ENCODE measurements around the gene DUSP19. TPM values are rescaled to one million over a fixed set of nuclear protein-coding genes. Genes with fewer than 3 reads are reported as not detected.
A peak's percentile ranks its signal among the peaks of the same experiment; 100 is the strongest.

Gene DUSP19
- total RNA-seq, 1 experiment from 2014 or later: 2.9 TPM

- Histone ChIP-seq H2AFZ (ENCODE audit: low read depth, low read length, poor library complexity, severe bottlenecking) (peak within 1 kb of the TSS; percentile 72), H3K9ac (ENCODE audit: low read length) (peak within 1 kb of the TSS; percentile 72), H3K79me2 (ENCODE audit: insufficient read depth, low read length) (peaks cover 52% of the 10 kb centered on the region), H3K36me3 (ENCODE audit: control insufficient read depth in 1 of 2, insufficient read depth in 2 of 2, low read length in 2 of 2) (no peaks in the 10 kb centered on the region; a peak in 1 of 4 replicates), H3K4me3 (replicated peaks in 1 of 2; ENCODE audit: low read depth in 1 of 2, low read length in 2 of 2) (peak within 1 kb of the TSS; percentile 66 to 76), H3K27ac (ENCODE audit: low read depth, low read length) (peak within 1 kb of the TSS; percentile 96), H3K9me2 (ENCODE audit: insufficient read depth) (no peaks in the 10 kb centered on the region), H3K9me3 (ENCODE audit: control insufficient read depth in 1 of 2, insufficient read depth in 1 of 2, low read depth in 1 of 2, low read length in 2 of 2) (no peaks in the 10 kb centered on the region), H3K27me3 (ENCODE audit: insufficient read depth, low read length) (no peaks in the 10 kb centered on the region), H4K20me1 (ENCODE audit: insufficient read depth) (no peaks in the 10 kb centered on the region; the same call in 1 of the 2 replicates), H3K4me2 (ENCODE audit: low read length) (peak within 1 kb of the TSS; percentile 77), H3K4me1 (ENCODE audit: control insufficient read depth in 1 of 2, insufficient read depth in 2 of 2, low read length in 2 of 2) (peaks cover 7 to 19% of the 10 kb centered on the region in 2 experiments; a peak in 3 of 4 replicates)
- ChIA-PET RAD21 (ENCODE audit: low non-redundant PET in 1 of 2, low total read pairs in 2 of 2, uncharacterized antibody in 2 of 2, unreplicated experiment in 2 of 2) (interaction anchor here in 1 of 2 experiments (0.6 kb wide), 1 partner anchor 115 kb away, joined by 3 read pairs; no protein-coding TSS in a partner anchor), CTCF (no interaction called here), POLR2A (interaction anchor here (0.7 kb wide), 1 partner anchor 12 kb away, joined by 3 read pairs; no protein-coding TSS in a partner anchor)
- ATAC-seq (peak; percentile 87), DNase-seq (ENCODE audit: low read depth, low spot score) (peak; percentile 88)
- BruUV-seq (replicated peaks): TSS peak; percentile 68
- intact Hi-C loops (cut with micrococcal nuclease): loop anchor here (5.0 kb wide), 1 partner anchor 87 kb away; the partner anchor contains the start of gene NCKAP1
- TF ChIP-seq SIN3A (IDR thresholded peaks at IDR 0.05; ENCODE audit: low read depth): peak; percentile 94
- TF ChIP-seq ELF1 (IDR thresholded peaks at IDR 0.05; ENCODE audit: borderline replicate concordance, low read depth): peak; percentile 56
- TF ChIP-seq CEBPB (IDR thresholded peaks at IDR 0.05; ENCODE audit: low read depth): peak; percentile 98
- TF ChIP-seq ZBTB33 (IDR thresholded peaks at IDR 0.05; ENCODE audit: extremely low read depth, insufficient replicate concordance, low read length): peak; percentile 42
- peak; percentile 49 for TF ChIP-seq TCF7L2 (IDR thresholded peaks at IDR 0.05; ENCODE audit: borderline replicate concordance, extremely low read depth, insufficient read depth, insufficient read length)
- no peak for TF ChIP-seq FOSL1 (IDR thresholded peaks at IDR 0.05; ENCODE audit: low read depth)
- peak; percentile 59 for TF ChIP-seq POLR2A (IDR thresholded peaks at IDR 0.05; ENCODE audit: borderline replicate concordance, extremely low read depth, insufficient read depth, insufficient read length)
- no peak for TF ChIP-seq EZH2 (IDR thresholded peaks at IDR 0.05)
- no peak for TF ChIP-seq EZH2phosphoT487 (IDR thresholded peaks at IDR 0.05; ENCODE audit: borderline replicate concordance)
- peak; percentile 50 for TF ChIP-seq SP1 (IDR thresholded peaks at IDR 0.05; ENCODE audit: low read depth)
- no peak for TF ChIP-seq ATF3 (IDR thresholded peaks at IDR 0.05)
- peak; percentile 82 for TF ChIP-seq MAX (IDR thresholded peaks at IDR 0.05)
- TF ChIP-seq ZFX (IDR thresholded peaks at IDR 0.05): peak; percentile 47; the same call in 1 of the 2 replicates
- no peak for TF ChIP-seq RAD21 (IDR thresholded peaks at IDR 0.05; ENCODE audit: low read depth)
- TF ChIP-seq POLR2AphosphoS5 (IDR thresholded peaks at IDR 0.05; ENCODE audit: low read depth, low read length): peak; percentile 85
- no peak for TF ChIP-seq JUND (IDR thresholded peaks at IDR 0.05)
- TF ChIP-seq EGR1 (IDR thresholded peaks at IDR 0.05; ENCODE audit: low read depth): peak; percentile 66; the same call in 1 of the 2 replicates
- TF ChIP-seq CTCF (IDR thresholded peaks at IDR 0.05 in 2 of 3, conservative IDR thresholded peaks at IDR 0.05 in 1 of 3; ENCODE audit: borderline replicate concordance in 1 of 3, insufficient read depth in 1 of 3, low read depth in 2 of 3, low read length in 2 of 3): no peak
- TF ChIP-seq SRF (IDR thresholded peaks at IDR 0.05; ENCODE audit: low read depth): peak; percentile 85
- TF ChIP-seq YY1 (IDR thresholded peaks at IDR 0.05; ENCODE audit: extremely low read depth, insufficient replicate concordance, low read depth, low read length): peak; percentile 100
- TF ChIP-seq CBX3 (IDR thresholded peaks at IDR 0.05; ENCODE audit: low read depth): peak; percentile 92
Observed at GRCh38 chr2:183124222-183124956, 45.8 kb downstream of the DUSP19 start, which contains the start of gene NUP35. Gene NUP35, plus strand, starts transcription at chr2:183124443. Its CDS starts 15 bp downstream, at chr2:183124458.

Measured in HCT116 (cell line).